PFSK-1 (cell line): ENCODE results near the gene PLA2G4B.

ENCODE experiments used
- POLR2AphosphoS5 ChIP-seq: IDR thresholded peaks from 2 replicates; pipeline ENCODE4 v1.6.1; 2012; ENCODE audit warnings: low read depth, mild to moderate bottlenecking, control low read depth, low read length, moderate library complexity
- REST ChIP-seq, 2 experiments: IDR thresholded peaks; 2 replicates each; pipeline versions ENCODE4 v1.6.1 to v1.8.0; 2011 to 2012; ENCODE audit warnings: low read depth in 2 of 2, low read length in 2 of 2, control low read depth in 1 of 2, inconsistent platforms in 1 of 2, mild to moderate bottlenecking in 1 of 2, moderate library complexity in 1 of 2; ENCODE audit not compliant: insufficient read depth in 1 of 2

DNA sequence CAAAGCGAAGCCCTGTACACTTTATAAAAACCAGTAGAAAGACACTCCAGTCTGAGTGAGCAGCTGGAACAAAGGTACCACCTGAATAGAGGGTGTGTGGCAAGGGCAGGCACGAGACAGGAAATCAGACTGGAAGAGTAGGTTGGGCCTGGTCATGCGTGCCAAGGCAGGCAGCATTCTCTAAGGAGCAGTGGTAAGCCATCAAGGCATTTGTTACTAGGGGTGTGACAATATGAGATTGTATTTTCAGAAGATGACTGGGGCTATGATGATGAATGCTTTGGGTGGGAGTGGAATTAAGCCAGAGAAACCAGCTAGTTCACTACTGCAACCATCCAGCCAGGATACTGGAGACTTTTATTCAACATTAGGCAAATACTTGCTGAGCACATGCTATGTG lies 5.8 kb upstream of the PLA2G4B start:
- TF ChIP-seq POLR2AphosphoS5 (no peak), REST (IDR thresholded peaks at IDR 0.05; ENCODE audit: insufficient read depth in 1 of 2, low read depth in 2 of 2, low read length in 2 of 2) (no peak)
